AG08395 (cell line): Measurements from ENCODE around the gene PGLYRP1.

Source experiments
- DNase-seq: peaks from one replicate; pipeline ENCODE4 v3.0.0; 2012; ENCODE audit warnings: mixed read lengths, low spot score

Gene PGLYRP1

GRCh38 chr19:46032597-46033025 is 9.8 kb upstream of the PGLYRP1 start:
- no peak for DNase-seq

DNA sequence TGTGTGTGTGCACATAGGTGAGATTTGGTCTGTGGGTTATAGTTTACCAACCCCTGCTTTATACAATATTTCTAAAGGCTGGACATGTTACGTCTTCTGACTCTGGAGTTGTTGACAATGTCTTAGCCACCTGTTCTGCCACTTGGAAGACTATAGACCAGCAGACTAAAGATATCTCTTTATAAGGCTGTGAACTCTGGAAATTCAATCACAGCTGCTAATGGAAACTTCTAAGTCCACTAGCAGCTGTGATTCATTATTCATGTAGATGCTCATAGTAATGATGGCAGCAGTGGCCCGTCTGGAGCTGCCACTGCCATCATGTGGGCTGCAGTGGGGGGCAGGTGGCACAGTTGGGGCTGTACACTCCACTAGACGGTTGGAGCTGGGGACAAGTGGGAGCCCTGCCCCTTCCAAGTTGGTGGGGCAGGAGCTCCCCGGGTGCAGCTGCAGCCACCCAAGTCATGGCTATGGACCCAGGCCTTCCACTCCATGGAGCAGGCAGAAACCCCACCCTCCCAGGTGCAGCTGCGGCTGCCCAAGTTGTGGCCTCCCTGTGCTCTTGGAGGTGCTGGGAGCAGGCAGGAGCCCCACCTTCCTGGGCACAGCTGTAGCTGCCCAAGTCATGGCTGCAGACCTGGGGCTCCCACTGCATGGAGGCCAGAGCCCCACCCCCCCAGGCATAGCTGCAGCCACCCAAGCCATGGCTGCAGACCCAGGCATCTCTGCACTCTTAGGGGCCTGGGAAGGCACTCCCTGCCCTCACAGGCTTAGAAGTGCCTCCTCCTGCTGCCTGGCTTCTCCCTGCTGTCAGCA is 9.1 kb upstream of the PGLYRP1 start:
- DNase-seq: no peak

DNA sequence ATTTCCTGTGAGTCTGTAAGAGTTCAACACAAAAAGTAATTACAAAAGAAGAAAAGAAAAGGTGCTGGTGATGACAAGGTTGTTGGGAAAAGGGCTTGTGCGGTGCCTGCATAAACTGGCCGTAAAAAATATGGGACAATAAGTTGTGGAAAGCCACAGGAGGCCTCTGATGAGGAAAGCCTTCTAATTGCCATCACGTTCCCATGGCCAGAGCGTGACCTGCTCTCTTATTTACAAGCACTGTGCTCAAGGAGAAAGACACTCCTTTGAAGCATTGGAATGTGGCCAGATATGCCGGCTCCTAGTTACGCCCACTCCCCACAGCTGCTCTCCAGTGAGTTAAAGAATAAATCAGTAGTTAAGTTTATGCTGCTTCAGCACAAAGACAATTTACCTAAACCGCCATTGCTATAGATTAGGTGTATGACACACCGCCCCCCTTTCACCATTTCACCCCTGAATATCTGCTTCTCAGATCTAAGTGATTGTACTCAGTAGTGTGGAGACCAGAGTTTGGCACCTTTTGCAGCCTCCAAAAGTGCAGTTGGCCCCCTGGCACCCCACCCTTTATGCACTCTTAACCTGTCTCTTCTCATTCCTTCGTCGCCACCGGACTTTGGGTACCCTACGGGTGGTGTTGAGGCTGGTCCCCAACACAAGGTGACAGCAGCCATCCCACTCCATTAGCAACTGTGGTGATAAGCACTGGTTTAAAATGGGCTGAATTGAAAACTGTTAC is 8.1 kb upstream of the PGLYRP1 start:
- DNase-seq: no peak

- DNase-seq: no peak
These were observed 3.0 kb upstream of the PGLYRP1 start for GRCh38 chr19:46025835-46026234.

- DNase-seq: no peak
These were observed 492 bp upstream of the PGLYRP1 start for GRCh38 chr19:46023311-46023779.

DNA sequence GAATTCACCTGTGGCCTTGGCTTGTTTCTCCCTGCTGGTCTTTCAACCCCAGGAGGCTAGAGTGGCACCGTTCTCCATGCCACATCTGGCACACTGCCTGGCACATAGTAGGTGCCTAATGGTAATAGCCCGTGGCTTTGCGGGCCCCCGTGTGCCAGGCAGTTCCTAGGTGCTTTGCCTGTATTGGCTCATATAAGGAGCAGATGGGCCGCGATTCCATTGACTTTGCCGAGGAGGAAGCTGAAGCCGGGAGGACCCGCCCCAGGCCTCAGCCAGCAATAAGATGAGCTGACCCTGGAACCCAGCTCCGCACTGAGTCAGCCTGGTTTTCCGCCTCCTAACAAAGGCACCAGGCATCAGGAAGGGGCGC is 807 bp downstream of the PGLYRP1 start:
- no peak for DNase-seq

DNA sequence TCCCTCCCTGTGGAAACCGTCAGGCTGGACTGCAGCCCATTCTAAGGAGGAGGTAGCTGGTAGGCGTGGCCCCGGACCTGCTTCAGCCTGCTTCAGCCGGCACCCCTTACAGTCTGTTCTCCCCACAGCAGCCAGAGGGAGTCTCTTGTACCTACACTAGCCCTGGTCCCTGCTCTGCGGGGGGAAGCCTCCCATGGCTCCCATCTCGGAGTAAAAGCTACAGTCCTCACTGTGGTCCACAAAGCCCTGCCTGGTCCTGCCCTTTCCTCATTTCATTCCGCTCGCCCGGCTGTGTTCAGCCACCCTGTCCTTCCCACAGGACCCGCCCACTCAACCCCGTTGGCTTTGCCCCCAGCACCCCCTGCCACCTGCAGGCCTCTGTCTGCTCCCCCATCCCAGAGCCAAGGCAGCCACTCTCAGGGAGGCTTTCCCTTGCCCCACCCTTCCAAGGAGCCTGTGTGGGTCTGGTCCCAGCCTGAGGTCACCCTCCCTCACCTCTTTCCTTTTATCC is 1.3 kb downstream of the PGLYRP1 start:
- DNase-seq: no peak

- no peak for DNase-seq
These were observed 2.1 kb downstream of the PGLYRP1 start for GRCh38 chr19:46020819-46021125.

GRCh38 chr19:46019270-46019669 is 3.6 kb downstream of the PGLYRP1 start:
- no peak for DNase-seq

DNA sequence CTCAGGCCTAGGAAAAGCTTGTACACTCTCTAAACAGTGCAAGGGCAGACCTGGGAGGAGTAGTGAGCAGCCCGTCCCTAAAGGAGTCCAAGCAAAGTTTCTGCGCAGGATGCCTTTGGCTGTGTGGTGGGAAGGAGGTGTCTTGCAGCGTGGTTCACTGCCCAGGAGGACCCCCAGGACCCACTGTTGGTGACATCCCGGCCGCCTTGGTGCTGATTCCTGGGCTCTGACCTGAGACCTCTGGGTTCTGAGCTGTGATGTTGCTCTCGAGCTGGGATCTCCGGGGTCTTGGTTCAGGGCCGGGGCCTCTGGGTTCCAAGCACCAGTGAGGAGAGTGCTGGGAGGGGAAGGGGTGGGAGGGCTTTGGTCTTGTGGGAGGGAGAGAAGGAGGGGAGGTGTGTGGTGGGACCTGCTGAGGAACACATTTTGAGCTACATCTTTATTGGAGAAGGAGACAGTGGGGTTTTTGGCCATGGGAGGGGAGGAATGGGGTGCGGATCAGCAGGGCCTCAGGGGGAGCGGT is 4.1 kb downstream of the PGLYRP1 start:
- no peak for DNase-seq

- no peak for DNase-seq
These were observed 4.8 kb downstream of the PGLYRP1 start for GRCh38 chr19:46017874-46018675.

DNA sequence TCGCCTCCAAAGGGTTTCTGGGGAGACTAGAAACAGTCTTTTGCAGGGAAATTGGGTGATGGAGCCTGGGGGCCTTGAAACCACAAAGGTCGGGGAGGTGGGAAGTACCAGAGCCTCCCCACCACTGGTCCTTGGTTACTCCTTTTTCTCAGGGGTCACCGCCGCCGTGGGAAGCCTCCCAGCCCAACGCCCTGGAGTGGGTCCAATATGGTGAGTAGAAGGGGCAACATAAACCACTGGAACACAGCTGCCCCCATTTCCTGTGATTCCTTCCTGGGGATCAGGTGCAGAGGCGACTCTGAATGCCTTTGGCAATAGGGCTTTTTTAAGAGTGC is 5.8 kb downstream of the PGLYRP1 start:
- no peak for DNase-seq

DNA sequence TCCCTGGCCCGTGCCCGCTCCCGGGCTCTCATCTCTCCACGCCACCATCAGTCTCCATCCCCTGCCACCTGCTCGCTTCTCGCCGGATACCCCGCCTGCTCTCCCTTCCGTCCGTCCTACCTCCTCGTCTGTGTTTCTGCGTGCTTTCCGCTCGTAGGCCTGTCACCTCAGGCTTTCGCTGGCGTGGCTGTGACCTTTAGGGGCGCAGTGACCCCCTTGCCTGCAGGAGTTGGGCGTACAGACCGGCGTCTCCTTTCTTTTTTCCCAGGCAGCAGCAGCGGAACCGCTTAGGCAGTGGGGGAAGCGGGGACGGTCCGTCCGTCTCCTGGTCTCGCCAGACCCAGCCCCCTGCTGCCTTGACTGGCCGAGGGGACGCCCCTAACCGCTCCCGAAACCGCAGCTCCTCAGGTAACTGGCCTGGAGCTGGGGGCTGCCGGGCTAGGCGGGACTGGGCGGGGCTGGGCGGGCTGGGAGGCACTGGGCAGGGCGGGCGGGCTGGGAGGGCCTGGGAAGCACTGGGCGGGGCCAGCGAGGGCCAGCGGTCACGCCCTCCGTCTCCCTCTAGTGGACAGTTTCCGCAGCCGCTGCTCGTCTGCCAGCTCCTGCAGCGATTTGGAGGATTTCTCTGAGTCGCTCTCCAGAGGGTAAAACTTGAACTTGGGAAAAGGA is 6.3 kb downstream of the PGLYRP1 start:
- peak; percentile 92 for DNase-seq

- no peak for DNase-seq
These were observed 7.0 kb downstream of the PGLYRP1 start for GRCh38 chr19:46015687-46016425.

DNA sequence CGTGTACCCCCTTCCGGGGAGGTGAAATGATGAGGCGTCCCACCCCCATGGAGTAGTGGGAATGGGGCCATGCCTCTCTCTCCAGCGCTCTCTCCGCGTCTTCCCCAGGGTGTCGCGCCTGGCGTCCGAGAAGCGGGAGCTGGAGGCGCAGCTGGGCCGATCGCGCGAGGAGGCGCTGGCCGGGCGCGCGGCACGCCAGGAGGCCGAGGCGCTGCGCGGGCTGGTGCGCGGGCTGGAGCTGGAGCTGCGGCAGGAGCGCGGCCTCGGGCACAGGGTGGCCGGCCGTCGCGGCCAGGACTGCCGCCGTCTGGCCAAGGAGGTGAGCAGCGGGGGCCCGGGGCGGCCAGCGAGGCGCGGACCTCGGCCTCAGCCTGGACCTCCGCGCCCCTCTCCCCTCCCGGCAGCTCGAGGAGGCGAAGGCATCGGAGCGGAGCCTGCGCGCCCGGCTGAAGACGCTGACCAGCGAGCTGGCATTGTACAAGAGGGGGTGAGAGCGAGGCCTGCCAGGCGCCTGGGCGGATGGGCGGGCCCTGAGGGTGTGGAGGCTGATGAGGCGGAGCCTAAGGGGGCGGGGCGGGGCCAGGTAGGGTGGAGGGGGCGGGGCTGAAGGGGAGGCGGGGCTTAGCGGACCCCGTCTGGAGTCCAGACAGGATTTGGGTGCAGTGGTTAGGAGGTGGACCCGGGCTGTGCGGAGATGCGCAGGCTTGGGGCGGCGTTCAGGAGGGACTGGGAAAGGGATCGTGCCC is 7.7 kb downstream of the PGLYRP1 start:
- peak; percentile 29 for DNase-seq

GRCh38 chr19:46014534-46014933 is 8.3 kb downstream of the PGLYRP1 start:
- no peak for DNase-seq

- peak; percentile 76 for DNase-seq
These were observed 13.0 kb downstream of the PGLYRP1 start for GRCh38 chr19:46009530-46010510.

- DNase-seq: no peak
These were observed 16.4 kb downstream of the PGLYRP1 start for GRCh38 chr19:46006411-46006810.

GRCh38 chr19:46002678-46003275 is 20.1 kb downstream of the PGLYRP1 start:
- no peak for DNase-seq
